ENCODE measurements around the gene HLA-G.
"Not testable (repeated sequence)": the region's sequence is repeated elsewhere in the genome, so short reads cannot be mapped to it uniquely, and the experiment has no call there.

HLA-G gene

DNA sequence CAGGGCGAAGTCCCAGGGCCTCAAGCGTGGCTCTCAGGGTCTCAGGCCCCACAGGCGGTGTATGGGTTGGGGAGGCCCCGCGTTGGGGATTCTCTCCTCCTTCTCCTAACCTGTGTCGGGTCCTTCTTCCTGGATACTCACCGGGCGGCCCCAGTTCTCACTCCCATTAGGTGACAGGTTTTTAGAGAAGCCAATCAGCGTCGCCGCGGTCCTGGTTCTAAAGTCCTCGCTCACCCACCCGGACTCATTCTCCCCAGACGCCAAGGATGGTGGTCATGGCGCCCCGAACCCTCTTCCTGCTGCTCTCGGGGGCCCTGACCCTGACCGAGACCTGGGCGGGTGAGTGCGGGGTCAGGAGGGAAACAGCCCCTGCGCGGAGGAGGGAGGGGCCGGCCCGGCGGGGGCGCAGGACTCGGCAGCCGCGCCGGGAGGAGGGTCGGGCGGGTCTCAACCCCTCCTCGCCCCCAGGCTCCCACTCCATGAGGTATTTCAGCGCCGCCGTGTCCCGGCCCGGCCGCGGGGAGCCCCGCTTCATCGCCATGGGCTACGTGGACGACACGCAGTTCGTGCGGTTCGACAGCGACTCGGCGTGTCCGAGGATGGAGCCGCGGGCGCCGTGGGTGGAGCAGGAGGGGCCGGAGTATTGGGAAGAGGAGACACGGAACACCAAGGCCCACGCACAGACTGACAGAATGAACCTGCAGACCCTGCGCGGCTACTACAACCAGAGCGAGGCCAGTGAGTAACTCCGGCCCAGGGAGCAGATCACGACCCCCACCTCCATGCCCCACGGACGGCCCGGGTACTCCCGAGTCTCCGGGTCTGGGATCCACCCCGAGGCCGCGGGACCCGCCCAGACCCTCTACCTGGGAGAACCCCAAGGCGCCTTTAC is at the start of gene HLA-G:
Gene HLA-G (plus strand): TSS at position 247 of the 892 bp plus-strand sequence. CDS start 20 bp downstream, at position 267.
- no peak for DNase-seq

DNA sequence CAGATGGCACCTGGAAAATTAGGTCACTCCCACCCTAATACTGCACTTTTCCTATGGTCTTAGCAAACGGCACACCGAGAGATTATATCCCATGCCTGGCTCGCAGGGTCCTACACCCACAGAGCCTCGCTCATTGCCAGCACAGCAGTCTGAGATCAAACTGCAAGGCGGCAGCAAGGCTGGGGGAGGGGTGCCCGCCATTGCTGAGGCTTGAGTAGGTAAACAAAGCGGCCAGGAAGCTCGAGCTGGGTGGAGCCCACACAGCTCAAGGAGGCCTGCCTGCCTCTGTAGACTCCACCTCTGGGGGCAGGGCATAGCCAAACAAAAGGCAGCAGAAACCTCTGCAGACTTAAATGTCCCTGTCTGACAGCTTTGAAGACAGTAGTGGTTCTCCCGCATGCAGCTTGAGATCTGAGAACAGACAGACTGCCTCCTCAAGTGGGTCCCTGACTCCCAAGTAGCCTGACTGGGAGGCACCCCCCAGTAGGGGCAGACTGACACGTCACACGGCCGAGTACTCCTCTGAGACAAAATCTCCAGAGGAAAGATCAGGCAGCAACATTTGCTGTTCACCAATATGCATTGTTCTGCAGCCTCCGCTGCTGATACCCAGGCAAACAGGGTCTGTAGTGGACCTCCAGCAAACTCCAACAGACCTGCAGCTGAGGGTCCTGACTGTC is 47.5 kb upstream of the HLA-G start:
- DNase-seq = not testable (repeated sequence)

DNA sequence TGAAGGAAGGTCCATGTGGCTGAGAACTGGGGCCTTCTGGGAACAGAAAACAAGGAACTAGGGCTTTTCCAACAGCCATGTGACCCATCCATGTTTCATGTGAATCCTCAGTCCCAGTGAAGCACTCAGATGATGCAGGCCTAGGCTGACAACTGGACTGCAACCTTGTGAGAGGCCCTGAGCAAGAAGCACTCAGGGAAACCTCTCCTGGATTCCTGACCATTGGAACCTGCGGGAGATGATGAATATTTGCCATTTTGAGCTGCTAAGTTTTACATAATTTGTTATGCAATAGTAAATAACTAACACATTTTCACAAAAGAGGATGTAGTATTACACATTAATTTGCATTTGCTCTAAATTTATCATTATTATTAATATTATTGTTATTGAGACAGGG is 38.4 kb upstream of the HLA-G start:
- no peak for DNase-seq

DNA sequence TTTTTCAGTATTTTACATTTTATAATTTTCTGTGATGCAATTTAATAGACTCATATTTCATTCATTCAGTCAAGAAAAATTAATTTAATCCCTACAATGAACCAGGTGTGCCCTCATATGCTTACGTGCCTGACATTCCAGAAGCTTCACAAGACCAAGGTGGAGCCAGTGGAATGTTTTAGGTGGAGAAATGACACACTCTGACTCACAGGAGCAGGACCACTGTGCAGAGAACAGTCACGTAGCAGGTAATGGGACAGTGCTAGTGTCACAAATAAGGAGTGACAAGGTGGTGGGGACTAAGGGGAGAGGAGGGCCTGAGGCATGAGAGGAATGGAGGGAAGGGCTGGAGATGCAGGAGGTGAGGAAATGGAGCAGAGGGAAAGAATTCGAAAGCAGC is 37.0 kb upstream of the HLA-G start:
- DNase-seq = no peak

DNA sequence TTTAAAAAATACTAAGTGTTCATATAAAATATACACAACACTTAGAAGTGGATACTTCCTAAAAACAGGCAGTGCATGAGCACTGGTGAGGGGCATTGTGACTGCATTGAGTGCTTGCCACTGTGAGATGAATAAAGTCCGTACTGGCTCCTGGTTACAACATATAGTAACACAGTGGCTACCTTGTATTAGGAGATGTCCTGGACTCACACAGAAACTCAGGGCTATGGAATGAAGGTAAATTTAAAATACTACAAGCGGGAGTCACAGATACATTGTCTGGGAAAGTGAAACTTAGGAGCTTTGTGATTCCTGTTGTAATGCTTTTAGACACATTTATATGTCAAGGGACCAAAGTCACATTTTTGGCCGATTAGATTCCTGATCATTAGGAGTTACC is 36.5 kb upstream of the HLA-G start:
- DNase-seq = no peak

DNA sequence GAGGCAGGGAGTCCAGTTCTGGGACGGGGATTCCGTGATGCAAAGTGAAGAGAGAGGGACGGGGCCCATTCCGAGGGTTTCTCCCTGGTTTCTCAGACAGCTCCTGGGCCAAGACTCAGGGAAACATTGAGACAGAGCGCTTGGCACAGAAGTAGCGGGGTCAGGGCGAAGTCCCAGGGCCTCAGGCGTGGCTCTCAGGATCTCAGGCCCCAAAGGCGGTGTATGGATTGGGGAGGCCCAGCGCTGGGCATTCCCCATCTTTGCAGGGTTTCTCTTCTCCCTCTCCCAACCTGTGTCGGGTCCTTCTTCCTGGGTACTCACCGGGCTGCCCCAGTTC is 35.9 kb upstream of the HLA-G start:
- DNase-seq = no peak

DNA sequence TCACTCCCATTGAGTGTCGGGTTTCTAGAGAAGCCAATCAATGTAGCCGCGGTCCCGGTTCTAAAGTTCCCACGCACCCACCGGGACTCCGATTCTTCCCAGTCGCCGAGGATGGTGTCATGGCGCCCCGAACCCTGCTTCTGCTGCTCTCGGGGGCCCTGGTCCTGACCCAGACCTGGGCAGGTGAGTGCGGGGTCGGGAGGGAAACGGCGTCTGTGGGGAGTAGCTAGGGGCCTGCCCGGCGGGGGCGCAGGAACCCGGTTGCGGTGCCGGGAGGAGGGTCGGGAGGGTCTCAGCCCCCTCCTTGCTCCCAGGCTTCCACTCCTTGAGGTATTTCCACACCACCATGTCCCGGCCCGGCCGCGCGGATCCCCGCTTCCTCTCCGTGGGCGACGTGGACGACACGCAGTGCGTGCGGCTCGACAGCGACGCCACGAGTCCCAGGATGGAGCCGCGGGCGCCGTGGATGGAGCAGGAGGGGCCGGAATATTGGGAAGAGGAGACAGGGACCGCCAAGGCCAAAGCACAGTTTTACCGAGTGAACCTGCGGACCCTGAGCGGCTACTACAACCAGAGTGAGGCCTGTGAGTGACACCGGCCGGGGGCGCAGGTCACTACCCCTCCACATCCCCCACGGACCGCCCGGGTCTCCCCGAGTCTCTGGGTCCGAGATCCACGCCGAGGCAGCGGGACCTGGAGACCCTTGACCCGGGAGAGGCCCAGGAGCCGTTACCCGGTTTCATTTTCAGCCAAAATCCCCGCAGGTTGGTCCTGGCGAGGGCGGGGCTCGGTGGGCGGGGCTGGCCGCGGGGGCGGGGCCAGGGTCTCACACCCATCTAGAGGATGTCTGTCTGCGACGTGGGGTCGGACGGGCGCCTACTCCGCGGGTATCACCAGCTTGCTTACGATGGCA is 35.2 kb upstream of the HLA-G start:
- peak; percentile 81 for DNase-seq

DNA sequence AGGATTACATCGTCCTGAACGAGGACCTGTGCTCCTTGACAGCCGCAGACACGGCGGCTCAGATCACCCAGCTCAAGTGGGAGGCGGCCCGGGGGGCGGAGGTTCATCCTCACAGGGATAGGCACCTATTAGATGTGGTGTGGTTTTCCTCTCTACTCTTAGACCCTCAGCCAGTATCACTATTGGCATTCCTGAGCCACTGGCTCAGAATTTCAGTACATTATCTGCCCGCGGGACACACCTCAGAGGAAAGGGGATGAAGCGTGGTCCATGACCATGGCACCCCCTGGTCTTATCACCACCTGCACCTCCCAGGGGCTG is 34.6 kb upstream of the HLA-G start:
- DNase-seq = no peak

DNA sequence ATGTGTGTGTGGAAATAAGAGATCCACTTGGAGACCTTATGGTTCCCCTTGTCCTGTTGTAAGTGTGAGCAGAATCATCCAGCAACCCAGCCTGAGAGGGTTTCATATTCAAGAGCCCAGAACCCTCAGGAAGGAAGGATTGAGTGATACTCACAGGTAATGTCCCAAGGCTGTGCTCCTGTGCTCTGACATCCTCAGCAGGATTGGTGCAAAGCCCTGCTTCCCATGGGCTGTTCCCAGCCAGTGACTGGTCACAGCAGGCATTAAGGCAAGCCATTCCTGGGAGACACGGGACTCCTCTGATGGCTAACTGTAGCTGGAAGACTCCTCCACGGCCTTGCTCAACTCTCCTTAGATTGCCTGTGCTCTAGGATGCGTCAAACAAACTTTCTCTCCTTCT is 33.8 kb upstream of the HLA-G start:
- DNase-seq = no peak

DNA sequence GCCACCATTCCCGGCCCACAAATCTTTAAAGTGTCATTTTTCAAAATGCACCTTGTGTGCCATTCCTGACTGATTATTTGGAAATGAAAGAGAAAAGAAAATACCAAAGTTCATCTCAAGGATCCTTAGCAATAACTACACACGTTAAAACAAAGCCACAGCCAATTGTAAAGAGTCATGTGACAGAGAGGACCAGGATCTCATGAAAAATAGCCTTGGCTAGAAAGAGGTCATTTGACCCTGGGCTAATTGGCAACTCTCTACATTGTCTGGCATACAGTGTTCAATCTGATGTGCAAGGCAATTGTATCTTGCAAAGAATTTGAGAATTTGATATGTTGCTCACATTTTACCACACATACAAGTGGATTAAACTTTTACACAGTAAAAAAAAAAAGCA is 31.6 kb upstream of the HLA-G start:
- no peak for DNase-seq

DNA sequence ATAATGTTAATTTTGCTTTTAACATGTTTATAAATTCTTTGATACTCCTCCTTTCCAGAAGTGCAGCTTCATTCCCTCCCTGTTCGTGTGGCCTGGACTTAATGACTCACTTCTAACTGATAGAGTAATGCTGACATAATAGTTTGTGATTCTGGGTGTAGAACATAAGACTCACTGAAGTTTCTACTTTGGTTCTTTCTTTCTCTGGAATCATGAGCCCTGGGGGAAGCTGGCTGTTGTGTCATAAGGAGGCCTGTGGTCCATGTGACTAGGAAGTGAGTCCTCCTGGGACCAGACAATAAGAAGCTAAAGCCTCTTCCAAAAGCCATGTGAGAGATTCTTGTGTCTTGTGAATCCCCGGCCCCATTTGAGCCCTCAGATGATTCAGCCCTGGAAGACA is 30.5 kb upstream of the HLA-G start:
- DNase-seq = no peak

DNA sequence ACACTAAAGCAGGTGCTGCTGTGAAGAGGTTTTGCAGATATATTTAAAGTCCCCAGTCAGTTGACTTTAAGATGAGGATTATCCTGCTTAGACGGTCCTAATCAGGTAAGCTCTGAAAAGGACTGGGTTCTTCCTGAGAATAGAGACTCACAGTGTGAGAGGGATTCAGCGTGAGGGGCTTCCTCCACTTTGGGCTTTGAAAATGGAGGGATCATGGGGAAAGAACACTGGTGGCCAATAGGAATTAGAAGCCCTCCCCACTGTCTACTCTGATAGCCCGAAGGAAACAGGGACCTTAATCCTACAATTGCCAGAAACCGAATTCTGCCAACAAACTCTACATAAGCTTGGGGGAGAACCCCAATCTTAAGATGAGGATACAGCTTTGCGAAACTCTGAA is 29.7 kb upstream of the HLA-G start:
- DNase-seq = no peak

DNA sequence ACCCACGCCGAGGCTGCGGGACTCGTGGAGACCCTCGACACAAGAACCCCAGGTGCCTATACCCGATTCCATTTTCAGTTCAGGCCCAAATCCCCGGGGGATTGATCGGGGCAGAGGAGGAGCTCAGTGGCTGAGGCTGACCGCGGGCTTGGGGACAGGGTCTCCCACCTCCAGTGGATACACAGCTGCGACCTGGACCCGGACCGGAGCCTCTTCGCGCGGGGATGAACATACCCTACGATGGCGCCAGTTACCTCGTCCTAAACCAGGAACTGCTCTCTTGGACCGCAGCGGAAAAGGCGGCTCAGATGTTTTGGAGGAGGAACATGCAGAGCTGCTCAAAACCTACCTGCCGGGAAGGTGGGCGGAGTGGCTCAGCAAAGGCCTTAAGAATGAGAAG is 27.4 kb upstream of the HLA-G start:
- no peak for DNase-seq

DNA sequence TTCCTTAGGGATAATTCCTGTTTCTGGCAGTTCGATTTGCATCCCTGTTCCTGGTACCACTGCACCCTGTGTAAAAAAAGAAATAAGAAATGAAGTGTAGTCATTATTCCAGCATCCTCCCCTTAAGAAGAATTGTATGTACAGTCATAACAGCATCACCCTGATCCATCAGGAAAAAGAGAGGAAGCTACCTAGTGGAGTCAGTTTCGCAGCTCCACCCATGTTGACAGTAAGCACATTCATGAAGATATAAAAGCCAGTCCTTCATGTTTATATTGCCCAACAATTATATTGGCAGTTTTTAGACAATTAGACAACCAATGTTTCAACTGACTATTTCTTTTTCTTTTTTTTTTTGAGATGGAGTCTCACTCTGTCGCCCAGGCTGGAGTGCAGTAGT is 21.2 kb upstream of the HLA-G start:
- DNase-seq = no peak

DNA sequence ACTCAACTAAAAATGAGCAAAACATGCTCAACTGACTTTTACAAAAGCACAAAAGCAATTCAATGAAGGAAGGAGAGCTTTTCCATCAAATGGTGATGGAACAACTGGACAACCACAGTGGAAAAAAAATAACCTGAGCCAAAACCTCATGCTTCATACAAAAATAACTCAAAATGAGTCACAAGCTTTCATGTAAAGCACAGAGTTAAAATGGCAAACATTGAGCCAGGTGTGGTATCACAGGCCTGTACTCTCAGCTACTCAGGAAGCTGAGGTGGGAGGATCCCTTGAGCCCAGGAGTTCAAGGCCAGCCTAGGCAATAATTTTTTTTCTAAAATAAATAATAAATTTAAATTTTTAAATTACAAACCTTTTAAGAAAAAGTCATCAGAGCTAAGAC is 18.4 kb upstream of the HLA-G start:
- DNase-seq = no peak

DNA sequence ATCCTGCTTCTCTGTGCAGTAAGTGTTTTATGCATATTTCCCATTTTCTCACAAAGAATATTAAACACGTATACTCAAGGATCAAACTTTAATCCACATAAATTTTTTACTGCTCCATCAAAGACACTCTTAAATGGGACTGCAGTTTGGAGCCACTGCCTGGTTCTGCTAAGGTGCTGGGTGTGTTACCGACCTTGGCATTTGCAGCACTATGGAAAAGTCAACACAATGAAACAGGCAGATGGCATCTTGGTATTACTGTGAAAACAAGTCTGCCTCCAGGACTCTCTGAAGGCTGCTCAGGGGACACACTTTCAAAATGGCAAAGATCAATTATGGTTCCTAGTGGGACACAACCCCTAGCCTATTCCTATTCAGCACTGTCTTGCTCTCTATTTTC is 17.3 kb upstream of the HLA-G start:
- no peak for DNase-seq

DNA sequence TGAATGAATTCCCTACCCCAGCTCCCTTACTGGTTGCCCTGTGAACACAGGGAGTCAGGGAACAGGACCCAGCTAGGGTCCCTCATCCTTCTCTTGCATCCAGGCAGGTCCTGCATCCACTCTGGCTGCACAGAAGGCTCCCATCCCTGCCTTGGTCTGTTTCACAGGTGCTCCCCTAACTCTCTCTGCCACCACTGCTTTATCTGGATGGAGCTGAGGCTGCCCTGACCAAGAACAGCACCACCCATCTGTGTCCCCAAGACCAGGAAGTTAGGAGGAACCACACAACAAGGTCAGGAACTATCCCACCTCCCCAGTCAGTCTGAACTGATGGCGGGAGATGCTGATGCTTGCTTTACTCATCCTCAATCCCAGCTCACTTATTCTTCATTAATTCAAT is 16.2 kb upstream of the HLA-G start:
- DNase-seq = no peak

DNA sequence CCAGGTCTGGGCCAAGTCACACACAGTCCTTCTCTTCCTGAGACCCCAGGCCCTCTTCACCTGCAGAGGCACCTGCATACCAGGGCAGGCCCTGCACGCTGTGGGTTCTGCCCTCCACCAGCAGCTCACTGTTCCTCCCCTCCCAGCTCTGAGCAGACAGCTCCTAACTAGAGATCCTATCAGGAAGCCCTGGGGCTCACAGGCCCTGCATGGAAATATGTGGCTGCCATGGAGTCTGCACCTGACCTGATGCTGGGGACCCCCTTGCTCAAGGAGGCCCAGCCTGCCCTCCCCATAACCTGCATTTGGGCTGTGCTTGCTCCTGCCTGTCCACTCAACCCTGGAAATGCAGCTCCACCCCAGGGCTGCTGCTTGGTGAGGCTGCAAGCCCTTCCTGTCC is 14.6 kb upstream of the HLA-G start:
- no peak for DNase-seq

DNA sequence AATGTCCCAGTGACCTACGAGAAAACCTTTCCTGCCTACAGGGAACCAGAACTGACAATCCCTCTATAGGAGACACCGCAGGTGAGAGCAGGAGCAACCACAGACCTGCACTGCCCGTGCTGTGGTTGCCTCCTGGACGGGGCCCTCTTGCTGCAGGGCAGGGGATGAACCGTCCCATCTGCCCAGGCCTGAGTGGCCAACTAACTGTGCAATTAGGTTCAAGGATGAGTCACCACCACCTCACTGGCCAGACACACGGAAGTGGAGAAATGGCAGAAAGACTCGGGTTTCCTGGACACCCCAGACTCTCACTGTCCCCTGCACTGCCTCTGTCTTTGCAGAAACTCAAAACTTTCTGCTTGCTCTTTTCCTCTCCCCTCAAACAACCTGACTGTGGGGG is 13.8 kb upstream of the HLA-G start:
- DNase-seq = no peak

DNA sequence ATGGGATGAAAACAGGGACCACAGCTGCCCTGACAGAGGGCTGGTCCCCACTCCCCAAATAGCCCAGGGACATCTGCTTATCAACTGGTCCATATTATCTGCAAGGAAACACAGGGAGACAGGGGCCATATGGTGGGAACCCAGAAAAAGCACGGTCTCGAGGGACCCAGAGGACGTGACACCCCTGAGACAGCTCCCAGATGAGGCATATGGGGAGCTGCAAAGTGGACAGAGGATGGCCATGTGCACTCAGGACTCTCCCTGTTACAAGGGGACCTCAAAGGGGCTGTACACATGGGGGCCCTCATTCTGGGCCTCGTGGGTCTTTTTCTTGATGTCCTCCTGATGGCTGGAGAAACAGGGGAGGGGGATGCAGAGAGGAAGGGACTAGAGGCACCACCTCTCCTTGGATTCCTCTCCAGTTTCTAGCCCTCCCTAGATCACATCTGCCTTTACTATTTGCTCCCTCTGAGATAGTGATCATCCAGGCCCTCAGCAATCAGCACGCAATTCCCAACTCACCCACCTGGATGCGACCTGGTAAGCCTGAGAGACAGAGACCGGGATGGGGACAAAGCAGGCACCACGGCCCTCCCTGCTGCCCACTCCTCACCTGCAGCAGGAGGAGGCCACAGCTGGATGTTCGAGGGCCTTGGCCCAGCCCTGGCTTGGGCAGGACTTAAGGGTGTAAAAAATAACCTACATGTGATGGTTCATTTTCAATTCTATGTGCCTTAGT is 13.1 kb upstream of the HLA-G start:
- DNase-seq = no peak

DNA sequence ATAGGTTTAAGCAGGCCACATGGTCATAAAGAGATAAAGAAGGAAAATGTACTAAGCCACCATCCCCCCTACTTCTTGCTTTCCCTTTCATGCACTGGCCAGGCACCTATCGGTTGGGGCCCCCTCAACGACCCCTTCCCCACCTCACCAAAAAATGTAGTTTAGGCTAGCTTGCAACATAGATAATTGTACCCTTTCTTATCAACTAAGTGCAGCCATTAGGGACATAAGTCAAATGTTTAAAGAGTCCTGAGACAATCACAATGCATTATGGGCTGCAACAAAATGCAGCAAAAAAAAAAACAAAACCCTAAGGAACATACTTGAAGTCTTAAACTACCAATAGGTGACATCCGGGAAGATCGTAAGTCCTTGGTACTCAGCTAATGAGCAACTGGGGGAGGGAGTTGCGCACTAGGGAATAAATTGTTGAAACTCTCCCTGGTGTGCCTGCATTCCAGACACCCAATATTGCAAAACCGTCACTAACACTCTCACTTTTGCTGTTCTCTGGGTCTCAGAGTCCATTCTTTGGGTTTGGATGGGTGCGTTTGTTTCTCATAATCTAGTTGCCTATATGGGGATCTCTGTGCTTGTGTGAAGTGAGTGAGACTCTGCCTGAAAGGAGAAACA is 12.4 kb upstream of the HLA-G start:
- no peak for DNase-seq

DNA sequence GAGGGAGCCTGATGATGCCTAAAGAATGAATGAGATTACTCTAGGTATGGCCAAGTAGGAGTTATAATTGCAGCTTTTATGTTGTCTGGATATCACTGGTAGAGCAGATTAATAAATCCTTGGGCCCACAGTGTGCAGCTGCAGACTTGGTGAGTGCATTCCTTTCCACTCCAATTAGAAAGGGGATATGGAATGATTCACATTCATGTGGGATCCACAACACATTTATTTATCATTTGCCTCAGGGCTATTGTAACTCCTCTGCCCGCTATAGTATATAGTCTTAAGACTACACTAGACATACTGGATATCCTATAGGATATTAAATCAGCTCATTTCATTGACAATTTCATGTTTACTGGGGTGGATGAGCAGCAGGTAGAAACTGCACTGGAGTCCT is 11.6 kb upstream of the HLA-G start:
- DNase-seq = no peak

DNA sequence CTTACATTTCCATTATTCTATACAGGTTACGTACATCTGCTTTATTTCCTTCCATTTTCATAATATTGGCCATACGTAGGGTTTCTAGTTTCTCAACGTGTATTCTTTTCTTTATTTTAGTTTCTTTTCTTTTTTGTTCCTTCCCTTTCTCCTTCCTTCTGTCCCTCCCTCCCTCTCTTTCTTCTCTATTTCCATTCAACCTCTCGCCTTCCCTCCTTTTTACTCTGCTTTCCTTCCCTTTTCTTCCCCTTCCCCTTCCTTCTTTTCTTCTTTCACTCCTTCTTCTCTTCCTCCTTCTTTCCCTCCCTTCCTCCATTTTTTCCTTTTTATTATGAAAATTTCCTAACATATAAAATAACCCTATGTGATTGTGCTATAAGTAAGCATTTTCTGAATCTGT is 8.7 kb upstream of the HLA-G start:
- DNase-seq = no peak

Measured in stimulated activated CD8-positive, alpha-beta memory T cell treated with anti-CD3 and anti-CD28 coated beads, Interleukin-4, amount 100 ng/mL, for 48 hours (primary cell).